ENCODE data around the gene ADGRE2. TPM values are rescaled to one million over a fixed set of nuclear protein-coding genes. Genes with fewer than 3 reads are reported as not detected.

ADGRE2 gene
- total RNA-seq, 1 donor from 2014 or later = under 0.01 TPM

DNA sequence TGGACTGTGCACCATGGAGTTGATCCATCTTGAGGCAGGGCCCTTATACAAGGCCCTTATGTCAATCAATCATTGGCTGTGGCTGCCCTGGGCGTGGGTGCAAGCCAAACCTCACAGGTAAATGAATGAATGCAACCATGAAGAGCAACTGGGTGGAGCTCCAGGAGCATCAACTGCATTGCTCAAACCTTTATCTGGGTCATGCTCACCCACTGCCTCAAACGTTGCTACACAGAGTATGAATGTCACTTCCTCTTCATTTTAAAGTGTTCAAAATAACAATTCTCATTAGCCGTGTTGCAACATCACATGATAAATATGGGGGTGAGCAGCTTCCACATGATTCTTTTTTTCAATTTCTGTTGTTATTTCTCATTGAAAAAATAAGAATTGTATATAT is 94.9 kb downstream of the ADGRE2 start:
- Histone ChIP-seq H3K4me1 (ENCODE audit: control insufficient read depth in 3 of 3, insufficient read depth in 3 of 3, low read length in 3 of 3) (no peaks in the 10 kb centered on the region), H3K27ac (ENCODE audit: low read depth, low read length) (no peak overlapping the region)

More for the DNA sequence above, 94.9 kb downstream of the ADGRE2 start:
- H3K9me3 ChIP-seq (ENCODE audit: control insufficient read depth in 3 of 3, low read length in 3 of 3) = no peaks in the 10 kb centered on the region
- H3K27me3 ChIP-seq (ENCODE audit: control insufficient read depth in 3 of 3, insufficient read depth in 3 of 3, low read length in 3 of 3) = peaks cover 2 to 9% (median 9%) of the 10 kb centered on the region in 3 donors
- H3K9ac ChIP-seq (ENCODE audit: low read depth in 1 of 3, low read length in 3 of 3) = no peak overlapping the region
- H3K36me3 ChIP-seq (ENCODE audit: control insufficient read depth in 3 of 3, insufficient read depth in 3 of 3, low read length in 3 of 3) = no peaks in the 10 kb centered on the region
- H3K4me3 ChIP-seq (ENCODE audit: low read length in 3 of 3) = no peak overlapping the region

Small RNA genes lying within 50 kb of the gene (small RNA-seq; reads per million reads assigned to genes)
- gene AC005255.1 = not detected

Other genes starting within 250 kb of the ADGRE2 start
- gene TECR, start 249.0 kb downstream of the ADGRE2 start, total RNA-seq = 83.0 TPM
- gene NDUFB7, start 206.5 kb downstream of the ADGRE2 start, total RNA-seq = 525 TPM
- gene CLEC17A, start 195.5 kb downstream of the ADGRE2 start, total RNA-seq = 0.52 TPM
- not detected for gene ADGRE3, start 103.7 kb downstream of the ADGRE2 start, total RNA-seq
- 12.0 TPM for gene ZNF333, start 88.5 kb downstream of the ADGRE2 start, total RNA-seq
- gene OR7A5, start 56.6 kb upstream of the ADGRE2 start, total RNA-seq = not detected
- gene OR7C1, start 56.6 kb upstream of the ADGRE2 start, total RNA-seq = not detected
- not detected for gene OR7A10, start 70.4 kb upstream of the ADGRE2 start, total RNA-seq
- gene OR7A17, start 107.6 kb upstream of the ADGRE2 start, total RNA-seq = not detected
- not detected for gene OR7C2, start 162.9 kb upstream of the ADGRE2 start, total RNA-seq
- gene SLC1A6, start 201.3 kb upstream of the ADGRE2 start, total RNA-seq = under 0.01 TPM